ENCODE measurements around the gene USP28. TPM values are rescaled to one million over a fixed set of nuclear protein-coding genes. Genes with fewer than 3 reads are reported as not detected.

Gene USP28
- total and polyA plus RNA-seq, 2 of the 8 experiments (the other 6 are each of a cell fraction or from before 2014, with no cell fraction given): 82.6 to 119 TPM

DNA sequence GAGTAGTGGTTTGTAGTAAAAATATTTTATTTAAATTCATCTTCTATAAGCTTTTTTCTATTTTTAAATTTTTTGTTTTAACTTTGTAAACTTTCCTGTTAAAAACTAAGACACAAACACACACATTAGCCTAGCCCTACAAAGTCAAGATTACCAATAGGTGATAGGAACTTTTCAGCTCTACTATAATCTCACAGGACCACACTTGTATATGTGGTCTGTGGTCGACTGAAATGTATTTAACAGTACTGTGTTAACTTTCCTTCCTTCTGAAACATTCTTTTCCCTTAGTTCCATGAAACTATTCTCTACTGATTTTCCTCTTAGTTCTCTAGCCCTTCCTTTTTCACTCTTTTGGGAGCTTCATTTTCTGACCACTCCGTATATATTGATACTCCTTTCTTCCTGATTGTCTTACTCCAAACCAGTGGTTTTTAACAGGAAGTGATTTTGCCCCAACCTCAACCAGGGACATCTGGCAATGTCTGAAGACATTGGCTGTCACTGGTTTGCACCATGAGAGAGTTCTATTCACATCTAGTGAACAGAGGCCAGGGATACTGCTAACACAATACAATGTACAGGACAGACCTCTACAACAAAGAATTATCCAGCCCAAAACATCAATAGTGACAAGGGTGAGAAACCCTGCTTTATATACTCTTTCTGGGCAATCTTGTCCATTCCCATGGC, 110.7 kb downstream of the USP28 start:
- Histone ChIP-seq H4K5ac (ENCODE audit: insufficient read length, low read depth, low read length) (no peak overlapping the region), H3K23ac (ENCODE audit: insufficient read length) (no peak overlapping the region), H3K14ac (ENCODE audit: insufficient read length) (no peak overlapping the region), H3K18ac (ENCODE audit: extremely low read depth, low read length) (no peak overlapping the region), H3K36me3 (ENCODE audit: control insufficient read depth in 2 of 4, insufficient read depth in 4 of 4, low read length in 3 of 4) (peaks cover 0 to 29% (median 12%) of the 10 kb centered on the region in 4 experiments; a peak in 7 of 8 replicates), H2BK20ac (ENCODE audit: low read length) (no peak overlapping the region), H3K56ac (replicated peaks; ENCODE audit: insufficient read length, low read depth, low read length) (no peak overlapping the region), H3K27me3 (replicated peaks in 1 of 4; ENCODE audit: control insufficient read depth in 3 of 4, extremely low read depth in 1 of 4, insufficient read depth in 3 of 4, low read length in 3 of 4) (no peaks in the 10 kb centered on the region), H3K4me3 (ENCODE audit: extremely low read depth in 1 of 4, insufficient read depth in 2 of 4, low read depth in 3 of 4, low read length in 4 of 4) (no peak overlapping the region), H3K4me2 (ENCODE audit: insufficient read depth in 1 of 2, low read depth in 2 of 2, low read length in 2 of 2) (no peak overlapping the region), H3K79me2 (ENCODE audit: control insufficient read depth in 1 of 2, insufficient read depth in 2 of 2, low read length in 2 of 2) (peaks cover 0 to 6% of the 10 kb centered on the region in 2 experiments; a peak in 2 of 4 replicates), H3K27ac (ENCODE audit: low read depth, low read length) (no peak overlapping the region), H2BK12ac (ENCODE audit: low read depth, low read length) (no peak overlapping the region), H3K23me2 (ENCODE audit: low read depth, low read length) (no peaks in the 10 kb centered on the region), H4K8ac (ENCODE audit: extremely low read depth, insufficient read depth, low read length) (no peak overlapping the region), H3K9me3 (ENCODE audit: insufficient read depth in 2 of 2, low read depth in 1 of 2, low read length in 1 of 2) (no peaks in the 10 kb centered on the region), H2BK120ac (replicated peaks; ENCODE audit: low read depth, low read length) (no peak overlapping the region), H2BK5ac (ENCODE audit: low read depth, low read length) (no peak overlapping the region), H4K91ac (replicated peaks; ENCODE audit: insufficient read length, low read length) (no peak overlapping the region), H3K4me1 (replicated peaks in 1 of 4; ENCODE audit: control insufficient read depth in 3 of 4, insufficient read depth in 4 of 4, low read length in 3 of 4) (no peaks in the 10 kb centered on the region), H4K20me1 (replicated peaks in 1 of 2; ENCODE audit: control insufficient read depth in 1 of 2, insufficient read depth in 2 of 2, low read length in 2 of 2) (peaks cover 2 to 4% of the 10 kb centered on the region in 2 experiments), H2AK5ac (ENCODE audit: low read depth, low read length) (no peak overlapping the region), H3K4ac (replicated peaks; ENCODE audit: insufficient read length, low read depth, low read length) (no peak overlapping the region), H2BK15ac (ENCODE audit: low read length) (no peak overlapping the region), H3K9ac (replicated peaks in 1 of 4; ENCODE audit: extremely low read depth in 1 of 4, low read depth in 3 of 4, low read length in 3 of 4) (no peak overlapping the region), H3K79me1 (ENCODE audit: low read depth, low read length) (peaks cover 3% of the 10 kb centered on the region; the same call in 1 of the 2 replicates), H2AFZ (ENCODE audit: low read length) (no peak overlapping the region)
- ChIA-PET CTCF (ENCODE audit: partially characterized antibody) (interaction anchor here (0.6 to 1.4 kb wide), 2 partner anchors 9 to 92 kb away, joined by 3 read pairs; partner anchors contain the start of gene ZW10), POLR2A (ENCODE audit: partially characterized antibody) (no interaction called here)
- no peak for FAIRE-seq
- WGBS, 2 experiments (ENCODE audit: extremely low coverage in 1 of 2, insufficient coverage in 1 of 2, insufficient read length in 1 of 2, insufficient replicate concordance in 2 of 2, low coverage in 1 of 2, low lambda C conversion rate in 2 of 2, missing lambda C conversion rate in 1 of 2): 90% methylated on average over 2 of the region's 2 CpGs; no CpG with 5 or more reads in 1 of the 2 experiments
- no peak for DNase-seq (ENCODE audit: low read depth in 1 of 2, low spot score in 2 of 2)
- TF ChIP-seq RBBP5 (IDR thresholded peaks at IDR 0.05; ENCODE audit: borderline replicate concordance, low read depth, low read length) (no peak), EGR1 (IDR thresholded peaks at IDR 0.05; ENCODE audit: borderline replicate concordance, low read depth, low read length) (no peak), POLR2AphosphoS5 (IDR thresholded peaks at IDR 0.05; ENCODE audit: low read depth, low read length) (no peak), BCL11A (IDR thresholded peaks at IDR 0.05; ENCODE audit: low read depth in 2 of 2, low read length in 2 of 2) (no peak), SUZ12 (IDR thresholded peaks at IDR 0.05; ENCODE audit: low read length) (no peak), TAF1 (IDR thresholded peaks at IDR 0.05; ENCODE audit: low read depth, low read length) (no peak), KDM4A (IDR thresholded peaks at IDR 0.05; ENCODE audit: low read depth, low read length, severe bottlenecking) (no peak), ASH2L (IDR thresholded peaks at IDR 0.05; ENCODE audit: low read length) (no peak), GTF2F1 (IDR thresholded peaks at IDR 0.05; ENCODE audit: borderline replicate concordance, low read depth, low read length) (no peak), CHD1 (IDR thresholded peaks at IDR 0.05; ENCODE audit: low read depth, low read length) (no peak), PHF8 (conservative IDR thresholded peaks at IDR 0.05; ENCODE audit: low read depth, low read length) (no peak), TCF12 (IDR thresholded peaks at IDR 0.05; ENCODE audit: low read depth, low read length) (no peak)
- TF ChIP-seq, protein P1, sequence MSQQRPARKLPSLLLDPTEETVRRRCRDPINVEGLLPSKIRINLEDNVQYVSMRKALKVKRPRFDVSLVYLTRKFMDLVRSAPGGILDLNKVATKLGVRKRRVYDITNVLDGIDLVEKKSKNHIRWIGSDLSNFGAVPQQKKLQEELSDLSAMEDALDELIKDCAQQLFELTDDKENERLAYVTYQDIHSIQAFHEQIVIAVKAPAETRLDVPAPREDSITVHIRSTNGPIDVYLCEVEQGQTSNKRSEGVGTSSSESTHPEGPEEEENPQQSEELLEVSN (IDR thresholded peaks at IDR 0.05): no peak

All from H1 (cell line).